RWPE2 (cell line): ENCODE measurements around the gene EWSR1.

ENCODE experiments used
- ATAC-seq: fragments of 200-7000 bp; cut with Tn5 transposase; 3 replicates; pipeline ENCODE4 v1.9.1; 2021; ENCODE audit warnings: low read depth
- DNase-seq: peaks from one replicate; pipeline ENCODE4 v3.0.0-alpha.2; 2020; ENCODE audit warnings: low spot score
- H3K27ac ChIP-seq: fragments of 450-650 bp; 2 replicates; pipeline ENCODE4 v1.5.1; 2017; ENCODE audit warnings: mild to moderate bottlenecking; ENCODE audit not compliant: poor library complexity, severe bottlenecking
- H3K27me3 ChIP-seq: fragments of 250-450 bp; sonication (Bioruptor Pico); 2 replicates; pipeline ENCODE4 v1.5.1; 2021; ENCODE audit warnings: mild to moderate bottlenecking, moderate library complexity; ENCODE audit not compliant: insufficient read depth, poor library complexity, severe bottlenecking
- H3K36me3 ChIP-seq: fragments of 250-450 bp; sonication (Bioruptor Pico); 2 replicates; pipeline ENCODE4 v1.5.1; 2020; ENCODE audit warnings: low read depth, mild to moderate bottlenecking, moderate library complexity
- H3K4me1 ChIP-seq: fragments of 250-450 bp; sonication (Bioruptor Pico); 2 replicates; pipeline ENCODE4 v1.5.1; 2021; ENCODE audit warnings: mild to moderate bottlenecking, moderate library complexity; ENCODE audit not compliant: insufficient read depth, poor library complexity, severe bottlenecking
- H3K4me3 ChIP-seq: fragments of 250-450 bp; sonication (Bioruptor Pico); 2 replicates; pipeline ENCODE4 v1.5.1; 2021; ENCODE audit warnings: mild to moderate bottlenecking, moderate library complexity; ENCODE audit not compliant: severe bottlenecking
- H3K9me3 ChIP-seq: fragments of 250-450 bp; sonication (Bioruptor Pico); 2 replicates; pipeline ENCODE4 v1.5.1; 2021; ENCODE audit warnings: mild to moderate bottlenecking, moderate library complexity; ENCODE audit not compliant: severe bottlenecking
- CTCF ChIP-seq: fragments of 450-650 bp; IDR thresholded peaks from one replicate; pipeline ENCODE4 v1.5.1; 2017; ENCODE audit warnings: mild to moderate bottlenecking, moderate library complexity; ENCODE audit not compliant: poor library complexity, severe bottlenecking

Gene EWSR1

DNA sequence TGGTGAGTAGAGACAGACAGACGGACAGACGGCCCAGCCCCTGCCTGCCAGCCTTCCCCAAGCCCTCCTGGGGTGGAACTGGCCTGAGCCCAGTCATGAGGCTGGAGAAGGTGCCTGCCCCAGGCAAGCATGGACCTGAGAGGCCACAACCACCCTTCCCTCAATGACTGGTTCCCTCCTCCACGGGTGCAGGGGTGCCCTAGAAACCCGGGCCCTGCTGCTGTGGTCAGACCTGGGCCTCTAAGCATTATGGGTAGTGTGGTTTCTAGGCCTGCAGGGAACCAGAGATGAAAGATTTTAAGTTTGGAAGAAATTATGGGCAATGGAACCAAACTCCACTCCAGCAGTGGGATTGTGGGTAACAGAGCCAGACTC lies 13.8 kb upstream of the EWSR1 start:
- Histone ChIP-seq H3K27me3 (no peaks in the 10 kb centered on the region), H3K36me3 (no peaks in the 10 kb centered on the region), H3K27ac (no peak overlapping the region), H3K4me1 (no peaks in the 10 kb centered on the region), H3K9me3 (no peaks in the 10 kb centered on the region), H3K4me3 (no peak overlapping the region)
- DNase-seq (no peak), ATAC-seq (no peak)
- no peak for TF ChIP-seq CTCF

GRCh38 chr22:29255064-29255621 lies 12.9 kb upstream of the EWSR1 start:
- ATAC-seq (no peak), DNase-seq (no peak)
- Histone ChIP-seq H3K36me3 (no peaks in the 10 kb centered on the region), H3K27me3 (no peaks in the 10 kb centered on the region), H3K4me1 (no peaks in the 10 kb centered on the region), H3K4me3 (no peak overlapping the region), H3K27ac (no peak overlapping the region), H3K9me3 (no peaks in the 10 kb centered on the region)
- no peak for TF ChIP-seq CTCF

- H3K36me3 ChIP-seq: no peaks in the 10 kb centered on the region
- ATAC-seq: no peak
- no peak for TF ChIP-seq CTCF
These were observed 11.3 kb upstream of the EWSR1 start for GRCh38 chr22:29256606-29257325.

GRCh38 chr22:29257751-29258181 lies 10.3 kb upstream of the EWSR1 start:
- Histone ChIP-seq H3K4me3 (no peak overlapping the region), H3K36me3 (no peaks in the 10 kb centered on the region)
- no peak for ATAC-seq

More at GRCh38 chr22:29256606-29257325, 11.3 kb upstream of the EWSR1 start:
- no peaks in the 10 kb centered on the region for H3K27me3 ChIP-seq
- no peaks in the 10 kb centered on the region for H3K9me3 ChIP-seq
- H3K4me3 ChIP-seq: no peak overlapping the region
- no peak overlapping the region for H3K27ac ChIP-seq
- no peaks in the 10 kb centered on the region for H3K4me1 ChIP-seq
- DNase-seq: no peak

More at GRCh38 chr22:29257751-29258181, 10.3 kb upstream of the EWSR1 start:
- Histone ChIP-seq H3K9me3 (no peaks in the 10 kb centered on the region), H3K27me3 (no peaks in the 10 kb centered on the region), H3K4me1 (no peaks in the 10 kb centered on the region), H3K27ac (no peak overlapping the region)
- DNase-seq: no peak
- TF ChIP-seq CTCF: no peak
